ENCODE data around the gene SETX.

DNA sequence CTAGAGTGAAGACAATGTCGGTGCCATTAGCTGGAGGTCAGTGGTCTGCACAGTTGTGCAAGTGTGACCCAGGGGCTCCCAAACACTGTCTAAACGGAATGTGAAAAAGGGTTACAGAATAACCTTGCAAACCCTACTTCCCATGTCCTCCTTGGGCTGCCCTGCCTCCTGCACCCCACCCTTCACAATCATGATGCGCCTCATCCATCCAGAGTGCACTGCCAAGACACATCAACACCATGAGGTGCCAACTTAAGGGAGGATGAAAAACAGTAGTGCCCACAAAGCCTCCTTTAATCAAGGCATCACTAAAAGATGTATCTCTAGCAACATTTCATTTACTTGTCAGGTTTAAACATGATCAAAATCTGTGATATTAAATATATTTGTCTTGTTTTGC is 87.1 kb downstream of the SETX start:
- TF ChIP-seq, protein P1, sequence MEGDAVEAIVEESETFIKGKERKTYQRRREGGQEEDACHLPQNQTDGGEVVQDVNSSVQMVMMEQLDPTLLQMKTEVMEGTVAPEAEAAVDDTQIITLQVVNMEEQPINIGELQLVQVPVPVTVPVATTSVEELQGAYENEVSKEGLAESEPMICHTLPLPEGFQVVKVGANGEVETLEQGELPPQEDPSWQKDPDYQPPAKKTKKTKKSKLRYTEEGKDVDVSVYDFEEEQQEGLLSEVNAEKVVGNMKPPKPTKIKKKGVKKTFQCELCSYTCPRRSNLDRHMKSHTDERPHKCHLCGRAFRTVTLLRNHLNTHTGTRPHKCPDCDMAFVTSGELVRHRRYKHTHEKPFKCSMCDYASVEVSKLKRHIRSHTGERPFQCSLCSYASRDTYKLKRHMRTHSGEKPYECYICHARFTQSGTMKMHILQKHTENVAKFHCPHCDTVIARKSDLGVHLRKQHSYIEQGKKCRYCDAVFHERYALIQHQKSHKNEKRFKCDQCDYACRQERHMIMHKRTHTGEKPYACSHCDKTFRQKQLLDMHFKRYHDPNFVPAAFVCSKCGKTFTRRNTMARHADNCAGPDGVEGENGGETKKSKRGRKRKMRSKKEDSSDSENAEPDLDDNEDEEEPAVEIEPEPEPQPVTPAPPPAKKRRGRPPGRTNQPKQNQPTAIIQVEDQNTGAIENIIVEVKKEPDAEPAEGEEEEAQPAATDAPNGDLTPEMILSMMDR (IDR thresholded peaks at IDR 0.05), result no peak
- no peak for TF ChIP-seq EZH2 (IDR thresholded peaks at IDR 0.05; ENCODE audit: borderline replicate concordance, insufficient read depth, low read depth, low read length, poor library complexity, severe bottlenecking)

Data from B cell (primary cell).